Gastroesophageal sphincter (tissue), 4 donors: ENCODE measurements around the gene CDKAL1. TPM values are rescaled to one million over a fixed set of nuclear protein-coding genes. Genes with fewer than 3 reads are reported as not detected.

Experiments
- ATAC-seq: fragments of 150-250 bp; one replicate; pipeline ENCODE4 v1.9.1; 2016; ENCODE audit warnings: mild to moderate bottlenecking, moderate library complexity
- H3K27ac ChIP-seq, 4 donors: fragments of 200-600 bp; sonication (generic) in 3 of 4; 1 replicate in 3 of 4; 2 replicates in 1 of 4; pipeline ENCODE4 v1.5.1; 2016 to 2019
- H3K27me3 ChIP-seq: fragments of 200-600 bp; sonication (generic); one replicate; pipeline ENCODE4 v1.5.1; 2019
- H3K36me3 ChIP-seq, 2 donors: fragments of 200-600 bp; sonication (generic); one replicate each; pipeline ENCODE4 v1.5.1; 2019; ENCODE audit warnings: control low read depth in 1 of 2
- H3K4me1 ChIP-seq, 3 donors: fragments of 200-600 bp; sonication (generic); 1 replicate in 2 of 3; 2 replicates in 1 of 3; pipeline ENCODE4 v1.5.1; 2016 to 2019; ENCODE audit warnings: control low read depth in 2 of 3
- H3K4me3 ChIP-seq, 2 donors: fragments of 200-600 bp; sonication (generic); one replicate each; pipeline ENCODE4 v1.5.1; 2019; ENCODE audit warnings: mild to moderate bottlenecking in 1 of 2, moderate library complexity in 1 of 2
- H3K9me3 ChIP-seq, 3 donors: fragments of 200-600 bp; sonication (generic); one replicate each; pipeline ENCODE4 v1.5.1; 2017 to 2019; ENCODE audit warnings: control low read depth in 2 of 3
- CTCF ChIP-seq, 4 experiments: fragments of 200-600 bp in 2 of 4; fragments of 450-650 bp in 2 of 4; sonication (generic) in 1 of 4; IDR thresholded peaks; one replicate each; pipeline ENCODE4 v1.5.1; 2017 to 2019; ENCODE audit warnings: antibody characterized with exemption in 4 of 4, mild to moderate bottlenecking in 2 of 4, moderate library complexity in 2 of 4
- EP300 ChIP-seq: sonication (generic); formaldehyde crosslinking; IDR thresholded peaks from one replicate; pipeline ENCODE4 v1.6.1; 2017; ENCODE audit warnings: antibody characterized with exemption, mild to moderate bottlenecking
- POLR2A ChIP-seq, 2 donors: fragments of 450-650 bp; IDR thresholded peaks; one replicate each; pipeline ENCODE4 v1.6.1; 2017; ENCODE audit warnings: antibody characterized with exemption in 2 of 2, mild to moderate bottlenecking in 2 of 2, moderate library complexity in 1 of 2
- POLR2AphosphoS5 ChIP-seq: sonication (generic); formaldehyde crosslinking; IDR thresholded peaks from one replicate; pipeline ENCODE4 v1.6.1; 2017; ENCODE audit warnings: antibody characterized with exemption
- WGBS, 2 donors: methylation state at CpG; one replicate each; pipeline ENCODE4 v1.1.5; 2018; ENCODE audit warnings: low coverage in 1 of 2; 5-methylcytosine and 5-hydroxymethylcytosine counted together
- total RNA-seq, 4 donors: library from RNA; depleted of rRNA; stranded (reverse); fragments of >200 nt; gene quantifications; one replicate each; pipeline ENCODE4 v1.1.0, GENCODE V29; 2016

Gene CDKAL1
- total RNA-seq, 4 donors from 2014 or later: 10.9 to 17.9 (median 15.0) TPM

GRCh38 chr6:20933057-20933788, 399.0 kb downstream of the CDKAL1 start:
- Histone ChIP-seq H3K27ac (no peak overlapping the region), H3K9me3 (no peaks in the 10 kb centered on the region), H3K4me1 (peaks cover 0 to 4% (median 0%) of the 10 kb centered on the region in 3 donors), H3K27me3 (no peaks in the 10 kb centered on the region), H3K4me3 (no peak overlapping the region), H3K36me3 (no peaks in the 10 kb centered on the region)
- ATAC-seq: no peak
- WGBS, 2 donors: 98 to 100% methylated on average over 2 of the region's 2 CpGs
- no peak for TF ChIP-seq POLR2AphosphoS5
- no peak for TF ChIP-seq EP300
- no peak for TF ChIP-seq CTCF (IDR thresholded peaks at IDR 0.05)
- TF ChIP-seq POLR2A (IDR thresholded peaks at IDR 0.05): no peak

- Histone ChIP-seq H3K36me3 (no peaks in the 10 kb centered on the region), H3K27ac (no peak overlapping the region), H3K27me3 (no peaks in the 10 kb centered on the region), H3K4me3 (no peak overlapping the region), H3K4me1 (no peaks in the 10 kb centered on the region), H3K9me3 (no peaks in the 10 kb centered on the region)
- TF ChIP-seq POLR2A (IDR thresholded peaks at IDR 0.05): no peak
- TF ChIP-seq POLR2AphosphoS5: no peak
- no peak for ATAC-seq
- 97 to 100% methylated on average over 1 to 2 of the region's 2 CpGs for WGBS, 2 donors
Observed at GRCh38 chr6:20936949-20937348, 402.7 kb downstream of the CDKAL1 start.

- Histone ChIP-seq H3K4me3 (no peak overlapping the region), H3K27me3 (no peaks in the 10 kb centered on the region), H3K27ac (no peak overlapping the region), H3K4me1 (no peaks in the 10 kb centered on the region), H3K36me3 (no peaks in the 10 kb centered on the region), H3K9me3 (no peaks in the 10 kb centered on the region)
- no peak for TF ChIP-seq CTCF (IDR thresholded peaks at IDR 0.05)
- no peak for TF ChIP-seq POLR2AphosphoS5
- TF ChIP-seq POLR2A (IDR thresholded peaks at IDR 0.05): no peak
- TF ChIP-seq EP300: no peak
- no peak for ATAC-seq
Observed at GRCh38 chr6:20939161-20939775, 405.0 kb downstream of the CDKAL1 start.

- Histone ChIP-seq H3K36me3 (no peaks in the 10 kb centered on the region), H3K4me1 (no peaks in the 10 kb centered on the region), H3K9me3 (no peaks in the 10 kb centered on the region), H3K4me3 (no peak overlapping the region), H3K27ac (no peak overlapping the region), H3K27me3 (no peaks in the 10 kb centered on the region)
- TF ChIP-seq EP300 (no peak), CTCF (IDR thresholded peaks at IDR 0.05) (no peak), POLR2A (IDR thresholded peaks at IDR 0.05) (no peak), POLR2AphosphoS5 (no peak)
- 91 to 100% methylated on average over 1 to 2 of the region's 2 CpGs for WGBS, 2 donors
- ATAC-seq: no peak
Observed at GRCh38 chr6:20943040-20943627, 408.9 kb downstream of the CDKAL1 start.

GRCh38 chr6:20943922-20944321, 409.7 kb downstream of the CDKAL1 start:
- no peak overlapping the region for H3K27ac ChIP-seq
- no peaks in the 10 kb centered on the region for H3K27me3 ChIP-seq
- ATAC-seq: no peak
- H3K4me1 ChIP-seq: no peaks in the 10 kb centered on the region
- TF ChIP-seq POLR2A (IDR thresholded peaks at IDR 0.05) (no peak), POLR2AphosphoS5 (no peak), EP300 (no peak), CTCF (IDR thresholded peaks at IDR 0.05) (no peak)
- H3K36me3 ChIP-seq: no peaks in the 10 kb centered on the region
- H3K4me3 ChIP-seq: no peak overlapping the region
- no peaks in the 10 kb centered on the region for H3K9me3 ChIP-seq
- 83 to 100% methylated on average over 1 of the region's 1 CpG for WGBS, 2 donors
